ENCODE data around the gene CDH1. TPM values are rescaled to one million over a fixed set of nuclear protein-coding genes. Genes with fewer than 3 reads are reported as not detected.

CDH1 gene
- total RNA-seq, 1 experiment from 2014 or later = 6.0 TPM

DNA sequence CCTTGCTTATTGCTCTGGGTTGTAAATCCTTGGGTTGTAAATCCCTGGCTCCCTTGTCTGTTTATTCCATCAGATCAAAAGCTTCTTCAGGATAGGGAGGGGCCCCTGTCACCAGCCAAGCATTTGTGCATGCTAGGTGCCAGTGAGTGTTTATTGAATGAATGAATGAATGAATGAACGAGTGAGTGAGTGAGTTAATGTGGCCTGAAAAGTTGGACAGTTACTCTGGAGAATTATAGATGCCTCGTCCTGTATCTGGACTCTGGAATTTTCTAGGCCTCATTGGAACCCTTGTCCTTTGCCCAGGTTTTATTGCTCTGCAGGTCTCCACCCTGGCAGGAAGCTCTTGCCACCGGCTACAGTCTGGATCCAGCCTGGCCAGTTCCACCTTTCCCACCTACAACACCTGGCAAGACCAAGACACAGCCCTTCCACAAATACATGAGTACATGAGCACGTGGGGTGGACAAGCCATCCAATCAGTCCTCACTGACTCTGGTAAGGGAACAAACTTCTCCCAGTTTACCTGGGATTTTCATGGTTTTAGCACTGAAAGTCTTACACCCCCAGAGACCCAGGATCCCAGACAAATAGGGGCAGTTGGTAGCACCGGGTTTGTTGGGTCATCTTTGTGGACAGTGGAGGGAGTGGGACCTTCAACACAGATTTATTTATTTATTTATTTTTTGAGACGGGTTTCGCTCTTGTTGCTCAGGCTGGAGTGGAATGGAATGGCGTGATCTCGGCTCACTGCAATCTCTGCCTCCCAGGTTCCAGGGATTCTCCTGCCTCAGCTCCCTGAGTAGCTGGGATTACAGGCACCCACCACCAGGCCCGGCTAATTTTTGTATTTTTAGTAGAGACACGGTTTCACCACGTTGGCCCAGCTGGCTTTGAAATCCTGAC lies 14.7 kb upstream of the CDH1 start:
- in situ Hi-C loops (cut with HindIII; ENCODE audit: low pct_unique_long_range_greater_than_20kb, low sequenced_read_pairs) = no loop called here
- DNase-seq (ENCODE audit: low read depth, low spot score) = no peak

DNA sequence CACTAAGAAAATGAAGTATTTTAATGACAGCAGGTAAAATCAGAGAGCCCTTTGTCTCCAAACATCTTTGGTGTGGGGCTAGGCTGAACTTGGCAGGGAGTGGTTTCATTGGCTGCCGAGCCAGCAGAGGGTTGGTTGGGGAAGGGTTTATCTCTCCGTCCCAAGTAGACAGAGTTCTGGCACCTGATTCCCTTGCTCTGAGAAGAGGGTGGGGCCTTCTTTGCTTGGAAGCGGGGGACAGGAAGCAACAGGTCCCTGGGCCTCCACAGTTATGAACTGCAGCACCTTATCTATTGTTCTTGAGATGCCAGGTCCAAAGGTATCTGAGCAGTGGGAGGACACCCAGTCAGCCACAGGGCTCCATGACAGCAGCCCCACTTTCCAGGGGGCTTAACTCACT lies 12.3 kb upstream of the CDH1 start:
- in situ Hi-C loops (cut with HindIII; ENCODE audit: low pct_unique_long_range_greater_than_20kb, low sequenced_read_pairs) = no loop called here

DNA sequence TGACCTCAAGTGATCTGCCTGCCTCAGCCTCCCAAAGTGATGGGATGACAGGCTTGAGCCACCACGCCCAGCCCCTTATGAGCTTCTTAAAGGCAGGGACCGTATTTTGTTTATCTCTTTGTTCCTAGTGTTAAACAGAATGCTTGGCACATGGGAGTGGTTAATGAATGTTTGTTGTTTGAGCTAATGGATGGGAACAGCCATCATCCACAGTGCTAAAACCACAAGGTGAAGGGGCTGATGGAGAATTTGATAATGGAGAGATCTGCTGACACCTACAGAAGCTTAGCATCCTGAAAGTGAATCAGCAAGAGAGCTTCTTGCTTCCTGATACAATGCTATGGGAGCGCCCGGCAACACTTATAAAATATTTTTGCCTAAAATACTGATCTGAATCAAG lies 8.6 kb upstream of the CDH1 start:
- in situ Hi-C loops (cut with HindIII; ENCODE audit: low pct_unique_long_range_greater_than_20kb, low sequenced_read_pairs) = no loop called here
- DNase-seq (ENCODE audit: low read depth, low spot score) = no peak

More for the DNA sequence above, 12.3 kb upstream of the CDH1 start:
- no peak for DNase-seq (ENCODE audit: low read depth, low spot score)

DNA sequence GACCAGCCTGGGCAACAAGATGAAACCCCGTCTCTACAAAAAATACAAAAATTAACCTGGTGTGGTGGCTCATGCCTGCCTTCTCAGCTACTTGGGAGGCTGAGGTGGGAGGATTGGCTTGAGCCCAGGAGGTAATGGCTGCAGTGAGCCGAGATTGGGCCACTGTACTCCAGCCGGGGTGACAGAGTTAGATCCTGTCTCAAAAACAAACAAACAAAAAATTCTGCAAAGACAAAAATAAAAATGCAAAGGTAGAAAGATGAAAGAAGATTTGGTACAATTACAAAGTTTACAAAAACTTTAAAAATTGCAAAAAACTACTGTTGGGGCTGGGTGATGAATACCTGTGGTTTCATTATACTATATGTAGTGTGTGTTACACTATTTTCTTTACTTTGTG lies 5.5 kb upstream of the CDH1 start:
- DNase-seq (ENCODE audit: low read depth, low spot score) = no peak
- in situ Hi-C loops (cut with HindIII; ENCODE audit: low pct_unique_long_range_greater_than_20kb, low sequenced_read_pairs) = no loop called here

DNA sequence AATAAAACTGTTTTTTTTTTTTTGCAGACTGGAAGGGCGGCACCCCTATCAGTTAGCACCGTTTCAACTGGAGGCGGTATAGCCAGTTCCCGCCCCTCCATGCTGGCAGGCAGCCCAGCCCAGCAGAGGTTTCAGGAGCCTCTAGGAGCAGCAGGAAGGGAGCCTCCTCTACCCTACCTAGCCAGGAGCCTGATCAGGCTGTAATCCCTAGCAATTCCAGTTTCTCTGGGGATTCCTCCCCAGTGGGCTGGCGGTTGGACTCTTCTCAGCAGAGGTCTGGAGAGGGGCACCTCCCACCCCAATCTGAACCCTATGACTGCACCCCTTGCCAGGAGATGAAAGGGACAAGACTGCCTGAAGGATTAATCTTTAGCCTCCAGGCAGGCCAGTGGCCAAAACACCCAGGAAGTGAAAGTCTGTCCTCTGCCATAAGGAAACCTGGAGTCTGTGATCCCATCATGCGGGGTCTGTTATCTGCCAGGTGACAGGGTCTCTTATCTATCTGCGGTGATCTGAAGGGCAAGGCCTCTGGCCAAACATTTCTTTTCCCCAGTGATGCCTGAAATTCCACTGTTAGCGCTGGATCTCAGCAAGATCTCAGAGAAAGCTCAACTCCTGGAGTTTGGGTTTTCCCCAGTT lies 4.9 kb upstream of the CDH1 start:
- in situ Hi-C loops (cut with HindIII; ENCODE audit: low pct_unique_long_range_greater_than_20kb, low sequenced_read_pairs) = no loop called here

DNA sequence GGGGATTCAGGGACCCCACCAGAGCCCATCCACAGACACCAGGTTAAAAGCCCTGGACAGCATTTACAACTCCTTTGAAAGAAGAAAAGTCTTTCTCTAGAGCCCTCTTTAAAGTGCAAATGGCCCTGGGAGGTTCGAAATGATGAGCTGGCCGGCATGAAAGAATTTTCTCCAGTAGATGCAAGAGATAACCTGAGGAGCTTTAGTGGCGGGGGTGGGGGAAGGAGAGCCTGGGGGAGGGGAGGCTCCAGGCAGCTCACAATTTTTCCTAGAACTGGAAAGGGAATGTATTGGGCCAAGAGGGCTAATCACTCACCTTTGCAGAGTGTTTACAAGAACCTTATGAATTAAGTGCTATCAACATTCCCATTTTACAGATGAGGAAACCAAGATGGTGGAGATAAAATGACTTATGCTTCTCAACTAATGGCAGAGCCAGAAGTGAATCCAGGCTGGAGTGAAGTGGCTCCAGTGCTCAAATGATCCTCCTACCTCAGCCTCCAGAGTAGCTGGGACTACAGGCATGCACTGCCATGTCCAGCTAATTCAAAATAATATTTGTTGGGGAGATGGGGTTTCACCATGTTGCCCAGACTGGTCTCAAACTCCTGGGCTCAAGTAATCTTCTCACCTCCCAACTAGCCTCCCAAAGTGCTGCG lies 4.2 kb upstream of the CDH1 start:
- in situ Hi-C loops (cut with HindIII; ENCODE audit: low pct_unique_long_range_greater_than_20kb, low sequenced_read_pairs) = no loop called here
- DNase-seq (ENCODE audit: low read depth, low spot score) = no peak

More for the DNA sequence above, 4.9 kb upstream of the CDH1 start:
- peak; percentile 51 for DNase-seq (ENCODE audit: low read depth, low spot score)

DNA sequence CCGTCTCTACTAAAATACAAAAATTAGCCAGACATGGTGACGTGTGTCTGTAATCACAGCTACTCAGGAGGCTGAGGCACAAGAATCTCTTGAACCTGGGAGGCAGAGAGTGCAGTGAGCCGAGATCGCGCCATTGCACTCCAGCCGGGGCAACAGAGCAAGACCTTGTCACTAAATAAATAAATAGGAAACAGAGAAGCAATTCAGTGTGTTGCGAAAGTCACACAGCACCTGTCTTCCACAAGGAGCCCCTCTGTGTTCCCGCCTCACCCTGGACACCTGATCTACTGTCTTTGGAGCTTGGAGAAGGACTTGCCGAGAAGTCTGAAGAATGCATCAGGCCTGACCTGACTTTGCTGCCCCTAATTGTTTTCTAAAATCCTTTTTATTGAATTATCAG lies 3.5 kb upstream of the CDH1 start:
- DNase-seq (ENCODE audit: low read depth, low spot score) = no peak
- in situ Hi-C loops (cut with HindIII; ENCODE audit: low pct_unique_long_range_greater_than_20kb, low sequenced_read_pairs) = no loop called here

DNA sequence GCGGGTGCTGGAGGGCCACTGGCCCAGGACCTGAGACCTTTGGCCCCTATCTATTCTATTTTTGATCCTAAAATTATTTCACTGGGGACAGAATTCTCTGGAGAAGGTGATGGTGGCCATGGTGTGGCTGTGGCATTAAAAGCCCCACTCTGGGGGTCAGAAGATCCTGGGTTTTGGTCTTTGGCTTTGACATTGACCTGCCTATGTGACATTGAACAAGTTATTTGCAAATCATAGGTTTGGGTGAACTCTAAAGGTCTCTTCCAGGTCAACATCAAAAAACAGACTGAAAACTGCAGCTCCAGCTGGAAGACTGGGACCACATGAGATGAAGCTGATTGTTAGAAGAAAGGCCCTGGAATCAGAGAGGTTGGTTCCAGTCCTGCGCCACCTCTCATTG lies 2.3 kb upstream of the CDH1 start:
- in situ Hi-C loops (cut with HindIII; ENCODE audit: low pct_unique_long_range_greater_than_20kb, low sequenced_read_pairs) = no loop called here

DNA sequence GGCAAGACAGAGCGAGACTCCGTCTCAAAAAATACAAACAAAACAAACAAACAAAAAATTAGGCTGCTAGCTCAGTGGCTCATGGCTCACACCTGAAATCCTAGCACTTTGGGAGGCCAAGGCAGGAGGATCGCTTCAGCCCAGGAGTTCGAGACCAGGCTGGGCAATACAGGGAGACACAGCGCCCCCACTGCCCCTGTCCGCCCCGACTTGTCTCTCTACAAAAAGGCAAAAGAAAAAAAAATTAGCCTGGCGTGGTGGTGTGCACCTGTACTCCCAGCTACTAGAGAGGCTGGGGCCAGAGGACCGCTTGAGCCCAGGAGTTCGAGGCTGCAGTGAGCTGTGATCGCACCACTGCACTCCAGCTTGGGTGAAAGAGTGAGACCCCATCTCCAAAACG lies 531 bp upstream of the CDH1 start:
- no peak for DNase-seq (ENCODE audit: low read depth, low spot score)
- in situ Hi-C loops (cut with HindIII; ENCODE audit: low pct_unique_long_range_greater_than_20kb, low sequenced_read_pairs) = no loop called here

More for the DNA sequence above, 2.3 kb upstream of the CDH1 start:
- no peak for DNase-seq (ENCODE audit: low read depth, low spot score)

DNA sequence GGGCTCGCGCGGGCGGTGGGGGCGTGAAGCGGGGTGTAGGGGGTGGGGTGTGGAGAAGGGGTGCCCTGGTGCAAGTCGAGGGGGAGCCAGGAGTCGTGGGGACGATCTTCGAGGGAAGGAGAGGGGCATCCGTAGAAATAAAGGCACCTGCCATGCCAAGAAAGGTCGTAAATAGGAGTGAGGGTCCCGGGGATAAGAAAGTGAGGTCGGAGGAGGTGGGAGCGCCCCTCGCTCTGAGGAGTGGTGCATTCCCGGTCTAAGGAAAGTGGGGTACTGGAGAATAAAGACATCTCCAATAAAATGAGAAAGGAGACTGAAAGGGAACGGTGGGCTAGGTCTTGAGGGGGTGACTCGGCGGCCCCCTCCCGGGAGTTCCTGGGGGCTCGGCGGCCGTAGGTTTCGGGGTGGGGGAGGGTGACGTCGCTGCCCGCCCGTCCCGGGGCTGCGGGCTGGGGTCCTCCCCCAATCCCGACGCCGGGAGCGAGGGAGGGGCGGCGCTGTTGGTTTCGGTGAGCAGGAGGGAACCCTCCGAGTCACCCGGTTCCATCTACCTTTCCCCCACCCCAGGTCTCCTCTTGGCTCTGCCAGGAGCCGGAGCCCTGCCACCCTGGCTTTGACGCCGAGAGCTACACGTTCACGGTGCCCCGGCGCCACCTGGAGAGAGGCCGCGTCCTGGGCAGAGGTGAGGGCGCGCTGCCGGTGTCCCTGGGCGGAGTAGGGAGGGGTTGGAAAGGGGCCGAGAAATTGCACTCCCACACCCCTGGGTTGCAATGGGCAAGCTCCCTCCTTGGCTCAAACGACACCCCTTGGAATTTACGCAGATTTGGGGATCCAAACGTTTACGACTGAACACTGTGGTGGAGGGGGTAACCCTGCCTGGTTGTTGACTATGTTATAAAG lies 888 bp downstream of the CDH1 start:
- DNase-seq (ENCODE audit: low read depth, low spot score) = no peak
- in situ Hi-C loops (cut with HindIII; ENCODE audit: low pct_unique_long_range_greater_than_20kb, low sequenced_read_pairs) = no loop called here

DNA sequence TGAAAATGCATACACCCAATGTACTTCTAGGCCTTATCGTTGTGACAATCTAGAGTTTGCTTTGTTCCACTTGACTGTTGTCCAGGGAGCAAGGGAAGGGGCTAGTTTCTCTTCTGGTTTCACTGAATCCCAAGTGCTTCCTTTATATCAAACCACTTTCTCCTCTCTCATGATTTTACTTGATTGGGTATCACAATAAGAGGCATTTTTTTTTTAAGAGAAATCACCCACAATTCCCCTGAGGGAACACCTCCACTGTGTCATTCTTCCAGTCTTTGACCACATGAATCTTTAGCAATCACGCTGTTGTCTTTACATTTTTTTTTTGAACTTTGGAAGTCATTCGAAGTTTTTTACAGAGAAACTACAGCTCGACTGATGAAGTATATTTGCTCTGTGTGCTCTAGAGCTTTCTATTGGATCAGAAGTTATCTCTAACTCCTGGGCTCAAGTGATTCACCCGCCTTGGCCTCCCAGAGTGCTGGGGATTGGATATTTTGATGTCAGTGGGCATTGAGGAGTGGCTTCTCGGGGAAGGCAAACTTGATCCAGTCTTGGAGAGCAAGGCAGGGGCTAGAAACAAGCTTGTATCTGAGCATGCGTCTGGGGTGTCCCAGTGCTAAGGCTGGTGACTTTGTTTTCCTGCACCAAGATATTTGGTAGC lies 3.0 kb downstream of the CDH1 start:
- peak; percentile 16 for DNase-seq (ENCODE audit: low read depth, low spot score)
- in situ Hi-C loops (cut with HindIII; ENCODE audit: low pct_unique_long_range_greater_than_20kb, low sequenced_read_pairs) = no loop called here

DNA sequence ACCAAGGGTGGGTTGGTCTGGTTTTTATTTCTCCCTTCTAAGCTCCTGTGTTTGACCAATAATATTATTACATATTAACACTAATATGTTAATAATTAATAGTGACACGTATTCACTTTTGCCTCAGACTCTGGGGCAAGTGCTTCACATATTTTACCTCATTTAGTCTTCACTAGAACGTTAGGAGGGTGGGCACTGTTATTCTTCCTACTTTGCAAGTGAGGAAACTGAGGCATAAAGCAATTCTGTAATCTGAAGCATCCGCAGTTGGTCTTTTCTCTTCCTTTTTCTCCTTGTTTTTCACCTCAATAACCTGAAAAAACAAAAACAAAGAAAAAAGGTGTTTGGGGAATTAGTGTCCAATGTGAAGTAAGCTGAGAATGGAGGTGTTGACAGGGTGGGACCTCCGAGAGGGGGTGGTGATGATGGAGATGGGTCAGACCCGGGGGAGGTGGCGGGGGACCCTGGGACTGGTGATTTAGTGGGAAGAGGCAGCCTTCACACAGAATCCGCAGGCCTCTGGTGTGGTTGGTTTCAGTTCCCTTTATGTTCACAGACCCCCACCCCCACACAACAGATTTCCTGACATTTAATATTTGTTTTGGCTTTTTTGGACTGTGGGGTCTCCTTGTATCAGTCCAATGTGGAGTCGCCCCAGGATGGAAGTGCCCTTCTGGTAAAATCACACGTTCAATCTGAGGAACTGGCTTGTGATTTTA lies 3.7 kb downstream of the CDH1 start:
- in situ Hi-C loops (cut with HindIII; ENCODE audit: low pct_unique_long_range_greater_than_20kb, low sequenced_read_pairs) = no loop called here

DNA sequence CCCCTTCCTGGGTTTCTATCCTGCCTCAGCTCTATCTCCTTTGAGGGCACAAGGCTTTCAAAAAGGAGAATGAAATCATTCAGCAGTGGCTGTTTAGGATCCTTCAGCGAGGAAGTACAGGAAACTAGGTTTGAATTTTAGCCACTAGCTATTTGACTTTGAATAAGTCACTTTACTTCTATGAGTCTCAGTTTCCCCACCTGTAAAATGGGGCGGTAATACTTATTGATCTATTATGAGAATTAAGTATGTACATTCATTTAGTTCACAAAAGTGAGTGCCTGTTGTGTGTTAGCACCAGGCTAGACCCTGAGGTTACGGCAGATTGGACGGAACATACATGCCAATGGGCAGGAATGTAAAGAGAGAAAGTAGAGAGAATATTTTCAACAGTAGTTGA lies 6.6 kb downstream of the CDH1 start:
- DNase-seq (ENCODE audit: low read depth, low spot score) = no peak
- in situ Hi-C loops (cut with HindIII; ENCODE audit: low pct_unique_long_range_greater_than_20kb, low sequenced_read_pairs) = no loop called here

More for the DNA sequence above, 3.7 kb downstream of the CDH1 start:
- no peak for DNase-seq (ENCODE audit: low read depth, low spot score)

DNA sequence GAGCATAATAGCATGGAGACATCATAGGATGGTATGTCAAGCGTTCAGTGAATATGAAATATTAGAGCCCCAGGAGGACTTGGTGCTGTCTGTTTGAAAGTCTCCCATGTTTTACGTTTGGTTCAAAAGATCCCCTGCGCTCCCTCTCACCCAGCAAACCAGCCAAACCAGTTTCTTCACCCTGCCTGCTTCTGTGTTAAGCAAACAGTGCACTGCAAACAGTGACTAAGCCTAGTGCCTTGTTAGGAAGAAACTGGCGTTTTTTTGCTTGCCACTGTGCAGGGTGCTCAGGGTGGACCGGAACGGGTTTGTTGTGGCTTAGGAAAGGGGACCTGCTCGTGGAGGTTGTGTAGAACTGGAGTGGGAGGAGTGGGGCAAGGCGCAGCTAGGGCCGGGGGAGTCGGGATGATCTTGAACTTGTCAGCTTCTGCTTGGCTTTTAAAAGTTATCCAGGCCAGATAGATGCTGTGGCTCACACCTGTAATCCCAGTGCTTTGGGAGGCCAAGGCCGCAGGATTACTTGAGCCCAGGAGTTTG lies 7.7 kb downstream of the CDH1 start:
- no peak for DNase-seq (ENCODE audit: low read depth, low spot score)
- in situ Hi-C loops (cut with HindIII; ENCODE audit: low pct_unique_long_range_greater_than_20kb, low sequenced_read_pairs) = no loop called here

DNA sequence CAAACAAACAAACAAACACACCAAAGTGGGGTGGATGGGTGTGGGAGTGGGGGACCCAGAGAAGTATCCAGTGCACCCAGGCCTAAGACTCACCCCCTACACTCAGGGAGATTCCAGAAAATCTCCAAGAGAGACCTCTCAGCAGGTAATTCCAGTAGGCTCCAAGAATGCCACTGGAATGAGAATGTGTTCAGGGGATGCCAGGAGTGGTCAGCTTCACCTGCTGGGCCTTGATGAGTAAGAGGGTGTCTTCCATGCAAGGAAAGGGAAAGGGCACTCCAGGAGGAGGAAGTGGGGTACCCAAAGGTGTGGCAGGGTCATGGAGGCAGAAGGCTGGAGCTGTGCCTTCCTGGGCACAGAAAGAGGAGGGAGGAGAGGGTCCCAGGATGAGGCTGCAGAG lies 9.9 kb downstream of the CDH1 start:
- DNase-seq (ENCODE audit: low read depth, low spot score) = no peak
- in situ Hi-C loops (cut with HindIII; ENCODE audit: low pct_unique_long_range_greater_than_20kb, low sequenced_read_pairs) = no loop called here

DNA sequence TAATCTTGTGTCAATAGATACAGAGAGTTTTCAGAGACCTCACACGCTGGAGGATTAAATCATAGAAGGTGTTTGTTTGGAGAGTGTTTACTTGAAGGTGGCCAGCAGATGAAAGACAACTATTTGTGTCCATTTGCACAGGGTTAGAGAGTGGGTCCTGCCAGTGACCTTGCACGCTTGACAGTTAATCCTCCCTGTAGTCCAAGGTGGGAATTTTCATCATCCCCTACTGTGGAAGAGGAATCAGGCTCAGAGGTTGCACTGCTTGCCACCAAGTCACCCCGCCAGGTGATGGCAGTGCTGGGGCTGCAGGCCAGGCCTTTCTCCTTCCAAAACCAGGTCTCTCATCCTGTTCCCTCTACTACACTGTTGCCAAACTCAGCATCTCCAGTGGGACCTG lies 12.3 kb downstream of the CDH1 start:
- in situ Hi-C loops (cut with HindIII; ENCODE audit: low pct_unique_long_range_greater_than_20kb, low sequenced_read_pairs) = no loop called here
- DNase-seq (ENCODE audit: low read depth, low spot score) = peak; percentile 20
